Mesenteric fat pad (tissue), 1 donor: ENCODE measurements around the gene PPP1CC. TPM values are rescaled to one million over a fixed set of nuclear protein-coding genes. Genes with fewer than 3 reads are reported as not detected.

ENCODE experiments used
- DNase-seq: peaks from one replicate; pipeline ENCODE4 v3.0.0-alpha.2; 2020; ENCODE audit warnings: low spot score
- total RNA-seq: library from RNA; stranded (reverse); fragmentation: NEBNext Ultra II Directional; extraction: Animal tissue kit (Norgen Biotek cat#: 25700); gene quantifications from one replicate; pipeline ENCODE4 v1.2.1, GENCODE V29; 2021
- donor health status: DM: yes; HTN: yes; CAD: no.

PPP1CC gene
- total RNA-seq, 1 donor from 2014 or later: 101 TPM

GRCh38 chr12:110689281-110690126 is 53.2 kb downstream of the PPP1CC start:
- DNase-seq: no peak

- no peak for DNase-seq
Observed at GRCh38 chr12:110688446-110689280, 54.0 kb downstream of the PPP1CC start, which contains the start of gene HVCN1. Gene HVCN1 (minus strand): TSS chr12:110689115. CDS start chr12:110683245, 5,870 bp downstream.

- no peak for DNase-seq
Observed at GRCh38 chr12:110687396-110688169, 55.1 kb downstream of the PPP1CC start.

- no peak for DNase-seq
Observed at GRCh38 chr12:110686294-110686903, 56.3 kb downstream of the PPP1CC start.

DNA sequence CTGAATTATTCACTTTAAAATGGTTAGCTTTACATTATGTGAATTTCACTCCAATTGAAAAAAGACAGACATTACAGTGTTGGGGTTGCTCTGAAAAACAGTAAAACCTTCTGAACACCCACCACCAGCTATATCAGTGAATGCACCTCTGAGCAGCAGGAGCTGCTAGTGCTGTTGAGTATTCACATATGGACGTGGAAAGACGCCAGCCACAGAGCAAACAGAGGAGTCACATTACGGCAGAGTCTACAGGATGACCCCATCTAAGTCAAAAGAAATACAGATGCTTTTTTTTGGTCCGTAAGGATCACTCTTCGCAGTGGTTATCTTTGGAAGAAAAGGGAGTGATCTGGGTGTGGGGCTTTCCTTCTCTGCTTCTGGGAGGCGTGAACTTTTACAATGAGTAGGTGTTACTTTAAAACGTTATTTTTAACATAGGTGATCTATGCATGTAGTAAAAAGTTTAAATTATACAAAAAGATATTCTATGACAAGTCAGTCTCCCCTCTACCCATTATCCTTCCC is 58.3 kb downstream of the PPP1CC start:
- DNase-seq: no peak

DNA sequence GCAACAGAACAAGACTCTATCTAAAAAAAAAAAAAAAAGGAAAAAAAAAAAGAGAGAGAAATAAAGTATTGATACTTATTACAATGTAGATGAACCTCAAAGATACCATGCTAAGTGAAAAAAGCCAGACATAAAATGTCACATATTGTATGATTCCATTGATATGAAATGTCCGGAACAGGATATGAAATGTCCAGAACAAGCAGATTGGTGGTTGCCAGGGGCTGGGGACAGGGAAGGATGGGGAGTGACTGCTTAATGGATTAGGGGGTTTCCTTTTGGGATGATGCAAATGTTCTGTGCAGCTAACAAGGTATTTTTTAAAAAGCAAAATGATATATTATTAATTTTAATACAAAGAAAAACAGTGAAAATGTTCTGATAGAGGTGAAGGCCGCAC is 58.8 kb downstream of the PPP1CC start:
- no peak for DNase-seq

DNA sequence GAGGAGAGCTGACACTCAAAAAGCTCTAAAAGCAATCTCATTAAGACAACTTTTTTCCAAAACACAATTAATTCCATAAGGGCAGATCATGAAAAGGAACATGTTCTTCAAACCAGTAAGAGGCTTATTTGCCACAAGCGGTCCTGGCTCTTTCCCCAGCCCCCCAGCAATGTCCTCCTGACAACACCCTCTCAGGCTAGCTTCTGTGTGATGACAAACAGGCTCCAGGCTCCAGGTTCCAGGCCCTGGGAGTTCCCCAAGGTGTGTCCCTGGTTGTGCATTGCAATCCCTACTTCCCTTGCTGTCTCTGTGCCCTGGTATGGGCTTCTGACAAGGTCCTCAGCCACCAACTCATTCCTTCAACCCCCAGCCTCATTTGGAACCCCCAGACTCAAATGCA is 62.7 kb downstream of the PPP1CC start:
- DNase-seq: no peak

DNA sequence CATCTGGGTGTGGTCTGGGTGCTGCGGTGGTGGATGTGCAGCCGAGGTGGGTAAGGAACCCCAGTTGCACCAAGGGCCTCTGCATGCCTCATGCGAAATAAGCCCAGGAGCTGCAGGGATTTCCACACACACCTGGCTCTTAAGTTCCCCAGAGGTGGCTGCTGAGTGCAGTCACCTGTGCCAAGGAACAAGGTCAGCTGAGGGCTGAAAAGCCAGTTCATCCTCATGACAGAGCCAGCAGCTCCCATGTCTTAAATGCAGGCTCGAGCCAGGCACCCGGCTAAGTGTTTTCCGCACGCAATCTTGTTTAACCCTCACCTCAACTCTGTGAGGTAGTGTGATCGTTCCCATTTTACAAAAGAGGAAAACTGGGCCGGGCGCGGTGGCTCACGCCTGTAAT is 63.5 kb downstream of the PPP1CC start:
- no peak for DNase-seq

DNA sequence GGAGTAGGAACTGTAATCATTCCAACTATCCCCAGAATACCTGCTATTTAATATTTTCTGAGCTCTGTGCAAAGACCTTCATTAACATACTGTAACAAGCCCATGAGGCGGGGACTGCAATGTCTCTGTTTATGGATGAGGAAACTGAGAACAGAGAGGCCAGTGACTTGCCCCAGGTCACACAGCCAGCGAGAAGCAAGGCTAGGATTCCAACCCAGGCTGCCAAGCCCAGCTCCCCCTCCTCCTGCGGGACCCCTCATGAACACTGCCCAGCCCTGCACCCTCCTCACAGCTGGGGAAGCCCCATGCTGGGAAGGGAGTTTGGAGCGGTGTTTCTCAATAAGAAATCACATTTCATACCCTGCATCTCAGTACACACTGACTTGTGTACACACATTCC is 64.7 kb downstream of the PPP1CC start:
- DNase-seq: no peak

GRCh38 chr12:110677206-110677911 is 65.3 kb downstream of the PPP1CC start:
- DNase-seq: no peak

DNA sequence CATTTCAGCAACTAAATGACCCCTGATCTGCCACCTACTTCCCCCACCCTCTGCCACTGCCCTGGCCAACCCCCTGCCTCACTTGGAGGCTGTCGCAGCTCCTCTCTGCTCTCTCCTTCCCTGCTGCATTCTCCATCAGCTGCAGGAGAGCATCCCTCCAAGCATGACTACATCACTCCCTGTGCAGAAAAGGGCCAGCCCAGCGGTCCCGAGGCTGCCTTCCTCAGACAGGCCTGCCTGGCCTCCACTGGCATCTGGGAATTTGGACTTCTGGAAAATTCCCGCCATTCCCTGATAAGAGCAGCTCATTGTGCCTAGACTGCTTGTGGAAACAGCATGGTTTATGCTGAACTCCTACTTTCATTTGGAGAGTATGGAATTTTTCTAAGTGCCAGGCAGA is 66.5 kb downstream of the PPP1CC start:
- no peak for DNase-seq

GRCh38 chr12:110670161-110670701 is 72.5 kb downstream of the PPP1CC start:
- DNase-seq: no peak

Other genes with a start within 250 kb of the PPP1CC start
- gene VPS29, start 240.8 kb downstream of the PPP1CC start, total RNA-seq: 110 TPM
- 0.90 TPM for gene RAD9B, start 240.6 kb downstream of the PPP1CC start, total RNA-seq
- gene PPTC7, start 159.6 kb downstream of the PPP1CC start, total RNA-seq: 29.9 TPM
- 22.7 TPM for gene TCTN1, start 128.8 kb downstream of the PPP1CC start, total RNA-seq
- gene HVCN1, start 53.8 kb downstream of the PPP1CC start, total RNA-seq: 4.2 TPM
- not detected for gene CCDC63, start 104.1 kb upstream of the PPP1CC start, total RNA-seq
- gene MYL2, start 177.7 kb upstream of the PPP1CC start, total RNA-seq: not detected